Measurements from ENCODE around the gene CARMIL3.

The CARMIL3 gene

DNA sequence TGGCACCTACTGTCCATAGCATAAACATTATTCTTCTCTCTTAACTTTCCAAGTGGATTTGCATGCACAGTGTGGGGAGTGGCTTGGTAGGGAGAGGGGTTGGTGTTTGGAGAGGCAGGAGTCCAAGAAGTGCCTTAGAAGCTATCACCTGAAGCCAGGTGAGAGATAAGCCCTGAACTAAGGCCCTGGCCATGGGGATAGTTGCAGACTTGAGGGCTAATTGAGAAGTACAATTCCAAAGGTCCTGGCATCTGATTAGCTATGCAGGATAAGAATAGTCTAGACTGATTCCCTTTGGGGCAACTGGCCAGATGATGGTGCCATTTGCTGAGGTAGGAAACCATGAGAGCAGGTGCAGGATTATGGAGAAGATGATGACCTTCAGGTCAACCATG is 40.3 kb downstream of the CARMIL3 start:
- TF ChIP-seq, protein P1, sequence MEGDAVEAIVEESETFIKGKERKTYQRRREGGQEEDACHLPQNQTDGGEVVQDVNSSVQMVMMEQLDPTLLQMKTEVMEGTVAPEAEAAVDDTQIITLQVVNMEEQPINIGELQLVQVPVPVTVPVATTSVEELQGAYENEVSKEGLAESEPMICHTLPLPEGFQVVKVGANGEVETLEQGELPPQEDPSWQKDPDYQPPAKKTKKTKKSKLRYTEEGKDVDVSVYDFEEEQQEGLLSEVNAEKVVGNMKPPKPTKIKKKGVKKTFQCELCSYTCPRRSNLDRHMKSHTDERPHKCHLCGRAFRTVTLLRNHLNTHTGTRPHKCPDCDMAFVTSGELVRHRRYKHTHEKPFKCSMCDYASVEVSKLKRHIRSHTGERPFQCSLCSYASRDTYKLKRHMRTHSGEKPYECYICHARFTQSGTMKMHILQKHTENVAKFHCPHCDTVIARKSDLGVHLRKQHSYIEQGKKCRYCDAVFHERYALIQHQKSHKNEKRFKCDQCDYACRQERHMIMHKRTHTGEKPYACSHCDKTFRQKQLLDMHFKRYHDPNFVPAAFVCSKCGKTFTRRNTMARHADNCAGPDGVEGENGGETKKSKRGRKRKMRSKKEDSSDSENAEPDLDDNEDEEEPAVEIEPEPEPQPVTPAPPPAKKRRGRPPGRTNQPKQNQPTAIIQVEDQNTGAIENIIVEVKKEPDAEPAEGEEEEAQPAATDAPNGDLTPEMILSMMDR (conservative IDR thresholded peaks at IDR 0.05; ENCODE audit: control insufficient read depth, insufficient read depth, low read depth, low read length): no peak
- no peak overlapping the region for H3K4me3 ChIP-seq (ENCODE audit: control insufficient read depth, low read depth, low read length)
- DNase-seq (ENCODE audit: low read depth): no peak

DNA sequence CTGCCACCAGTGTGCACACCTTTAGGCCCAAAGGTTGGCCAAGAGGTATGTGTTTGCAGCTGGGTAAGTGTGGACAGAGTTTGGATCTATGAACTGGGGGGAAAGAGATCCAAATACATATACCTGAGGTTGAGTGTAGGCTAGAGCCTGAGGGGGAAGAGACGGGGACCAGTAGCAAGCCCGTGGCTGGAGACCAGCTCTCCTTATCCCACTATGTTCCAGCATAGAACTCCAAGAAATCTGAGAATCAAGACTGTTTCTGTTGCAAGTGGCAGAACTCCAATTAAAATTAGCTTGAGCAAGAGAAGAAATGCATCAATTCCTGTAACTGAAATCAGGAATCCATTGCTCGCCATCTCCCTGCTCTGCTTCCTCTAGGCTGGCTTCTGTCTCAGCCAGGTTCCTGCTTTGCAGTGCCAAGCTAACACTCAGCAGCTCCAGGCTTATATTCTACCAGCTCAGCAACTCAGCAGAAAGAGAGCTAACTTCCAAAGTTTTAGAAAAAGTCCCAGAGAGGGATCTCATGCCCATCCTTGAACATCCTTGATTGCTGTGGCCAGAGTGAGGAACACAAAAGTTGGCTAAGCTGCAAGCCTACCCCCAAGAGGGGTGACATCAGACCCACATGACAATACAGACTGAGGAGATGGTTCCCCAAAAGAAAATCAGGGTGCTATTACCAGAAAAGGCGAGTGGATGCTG is 40.8 kb downstream of the CARMIL3 start:
- TF ChIP-seq, protein P1 (conservative IDR thresholded peaks at IDR 0.05; ENCODE audit: control insufficient read depth, insufficient read depth, low read depth, low read length): no peak
- no peak overlapping the region for H3K4me3 ChIP-seq (ENCODE audit: control insufficient read depth, low read depth, low read length)
- DNase-seq (ENCODE audit: low read depth): no peak

DNA sequence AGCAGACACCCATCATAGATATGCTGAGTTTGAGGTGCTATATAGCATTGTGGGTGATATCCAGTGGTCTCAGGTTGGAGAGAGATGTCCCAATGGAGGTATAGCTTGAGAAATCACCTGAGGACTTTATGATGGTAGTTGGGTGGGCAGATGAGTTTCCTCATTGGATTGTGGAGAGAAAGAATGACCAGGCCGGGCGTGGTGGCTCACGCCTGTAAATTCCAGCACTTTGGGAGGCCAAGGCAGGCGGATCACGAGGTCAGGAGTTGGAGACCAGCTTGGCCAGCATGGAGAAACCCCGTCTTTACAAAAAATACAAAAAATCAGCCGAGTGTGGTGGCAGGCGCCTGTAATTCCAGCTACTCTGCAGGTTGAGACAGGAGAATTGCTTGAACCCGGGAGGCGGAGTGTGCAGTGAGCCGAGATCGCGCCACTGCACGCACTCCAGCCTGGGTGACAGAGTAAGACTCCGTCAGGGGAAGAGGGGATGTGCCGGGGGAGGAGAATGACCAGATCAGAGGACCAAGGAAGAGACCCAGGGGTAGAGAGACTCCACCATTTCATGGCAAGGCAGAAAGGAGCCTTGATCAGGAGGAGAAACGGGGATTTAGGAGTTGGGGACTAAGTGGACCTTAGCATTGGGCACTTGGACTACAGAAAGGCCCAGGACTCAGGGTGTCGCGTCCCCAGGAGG is 41.5 kb downstream of the CARMIL3 start:
- no peak for DNase-seq (ENCODE audit: low read depth)
- TF ChIP-seq, protein P1 (conservative IDR thresholded peaks at IDR 0.05; ENCODE audit: control insufficient read depth, insufficient read depth, low read depth, low read length): no peak
- H3K4me3 ChIP-seq (ENCODE audit: control insufficient read depth, low read depth, low read length): peak overlapping the region; percentile 74

DNA sequence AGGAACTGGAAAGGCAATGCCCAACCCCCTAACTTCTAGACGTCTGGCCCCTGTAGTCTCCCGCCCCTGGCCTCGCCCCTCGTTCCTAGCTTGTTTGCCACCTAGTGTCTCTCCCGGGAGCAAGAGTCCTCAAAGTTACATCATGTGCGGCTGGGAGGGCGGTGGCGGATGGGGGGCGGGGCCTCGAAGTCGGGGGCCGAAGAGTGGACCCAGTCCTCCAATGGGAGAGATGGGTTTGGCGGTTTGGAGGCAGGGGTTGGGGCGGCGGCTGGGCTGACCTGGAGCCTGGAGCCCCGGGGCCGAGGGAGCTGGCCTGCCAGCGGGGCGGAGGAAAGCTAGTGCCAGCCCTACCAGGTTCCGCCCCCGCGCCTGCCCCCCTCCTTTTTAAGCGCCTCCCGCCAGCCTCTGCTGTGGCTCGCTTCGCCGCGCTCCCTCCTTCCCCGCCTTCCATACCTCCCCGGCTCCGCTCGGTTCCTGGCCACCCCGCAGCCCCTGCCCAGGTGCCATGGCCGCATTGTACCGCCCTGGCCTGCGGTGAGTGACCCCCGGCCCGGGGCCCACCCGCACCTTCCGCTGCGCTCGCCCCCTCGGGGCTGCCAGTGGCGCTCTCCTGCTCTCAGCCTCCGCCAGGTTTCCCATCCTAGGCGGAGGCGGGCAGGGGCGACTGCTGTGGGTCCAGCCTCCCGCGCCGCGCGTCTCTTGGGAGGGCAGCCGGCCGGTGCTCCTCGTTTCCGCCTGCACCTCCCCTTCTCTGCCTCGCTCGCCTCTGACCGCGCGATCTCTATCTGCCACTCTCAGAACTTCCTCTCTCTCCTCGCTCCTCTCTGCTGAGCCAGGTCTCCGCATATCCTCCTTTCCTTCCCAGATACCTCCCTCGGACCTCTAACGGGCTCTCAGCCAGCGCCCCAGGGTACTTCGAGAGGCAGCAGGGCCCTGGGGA is 42.4 kb downstream of the CARMIL3 start, which contains the start of gene PCK2:
PCK2 (plus strand) TSS at position 411 of the 940 bp plus-strand sequence; CDS start at position 506, 95 bp downstream.
- DNase-seq (ENCODE audit: low read depth): peak; percentile 72
- TF ChIP-seq, protein P1 (conservative IDR thresholded peaks at IDR 0.05; ENCODE audit: control insufficient read depth, insufficient read depth, low read depth, low read length): peak; percentile 12
- H3K4me3 ChIP-seq (ENCODE audit: control insufficient read depth, low read depth, low read length): peak within 1 kb of the TSS; percentile 74

DNA sequence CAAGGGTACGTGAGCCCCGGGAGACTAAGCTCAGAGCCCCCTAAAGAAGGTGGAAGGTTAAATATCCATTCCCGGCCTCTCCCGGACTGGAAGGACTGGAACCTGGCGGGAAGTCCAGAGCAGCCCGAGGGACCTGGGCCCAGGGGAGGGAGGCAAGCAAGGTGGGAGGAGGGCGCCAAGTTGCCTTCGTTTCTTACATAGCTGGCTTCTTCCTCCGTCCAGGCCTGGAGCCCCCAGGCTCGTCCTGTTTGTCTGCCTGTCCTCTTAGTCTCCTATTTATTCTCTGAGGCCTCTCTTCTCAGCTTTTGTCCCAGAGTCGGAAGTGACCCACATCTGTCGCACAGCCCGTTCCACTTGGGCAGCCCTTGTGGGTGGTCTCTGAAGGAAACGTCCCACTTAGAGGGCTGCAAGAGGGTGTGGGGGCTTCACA is 43.0 kb downstream of the CARMIL3 start:
- DNase-seq (ENCODE audit: low read depth): no peak
- TF ChIP-seq, protein P1 (conservative IDR thresholded peaks at IDR 0.05; ENCODE audit: control insufficient read depth, insufficient read depth, low read depth, low read length): no peak
- H3K4me3 ChIP-seq (ENCODE audit: control insufficient read depth, low read depth, low read length): peak overlapping the region; percentile 74
